GM12864 (cell line): ENCODE data around the gene C4BPA.

Source experiments
- DNase-seq: peaks from one replicate; pipeline ENCODE4 v3.0.0-alpha.2; 2011; ENCODE audit warnings: low read depth
- H3K4me3 ChIP-seq: 2 replicates; pipeline ENCODE4 v1.5.1; 2011; ENCODE audit warnings: mild to moderate bottlenecking, low read depth, low read length, control low read depth
- TF ChIP-seq, protein P1 (sequence below): IDR thresholded peaks from 2 replicates; pipeline ENCODE4 v1.5.1; 2011; ENCODE audit warnings: low read depth, mild to moderate bottlenecking, moderate library complexity, low read length, control low read depth, inconsistent platforms; ENCODE audit errors: missing control alignments

The C4BPA gene

DNA sequence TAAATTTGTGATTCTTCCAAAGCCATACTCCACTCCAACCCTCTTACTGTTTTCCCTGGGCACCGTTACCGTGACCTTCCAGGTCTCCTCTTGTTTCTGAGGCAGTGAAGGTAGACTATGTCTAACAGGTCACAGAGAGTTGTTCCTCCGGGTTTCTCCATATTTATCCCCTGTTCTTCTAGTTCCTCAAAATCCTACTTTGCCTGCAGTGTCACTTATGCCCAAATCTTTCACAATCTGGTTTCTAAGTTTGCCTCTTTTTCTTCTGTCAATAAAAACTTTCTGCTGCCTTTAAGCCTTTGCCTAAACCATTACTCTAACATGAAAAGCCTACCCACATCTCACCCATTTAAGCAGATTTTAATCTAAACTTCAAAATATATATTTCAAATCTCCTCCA, 87.7 kb downstream of the C4BPA start:
- no peak for DNase-seq
- TF ChIP-seq, protein P1, sequence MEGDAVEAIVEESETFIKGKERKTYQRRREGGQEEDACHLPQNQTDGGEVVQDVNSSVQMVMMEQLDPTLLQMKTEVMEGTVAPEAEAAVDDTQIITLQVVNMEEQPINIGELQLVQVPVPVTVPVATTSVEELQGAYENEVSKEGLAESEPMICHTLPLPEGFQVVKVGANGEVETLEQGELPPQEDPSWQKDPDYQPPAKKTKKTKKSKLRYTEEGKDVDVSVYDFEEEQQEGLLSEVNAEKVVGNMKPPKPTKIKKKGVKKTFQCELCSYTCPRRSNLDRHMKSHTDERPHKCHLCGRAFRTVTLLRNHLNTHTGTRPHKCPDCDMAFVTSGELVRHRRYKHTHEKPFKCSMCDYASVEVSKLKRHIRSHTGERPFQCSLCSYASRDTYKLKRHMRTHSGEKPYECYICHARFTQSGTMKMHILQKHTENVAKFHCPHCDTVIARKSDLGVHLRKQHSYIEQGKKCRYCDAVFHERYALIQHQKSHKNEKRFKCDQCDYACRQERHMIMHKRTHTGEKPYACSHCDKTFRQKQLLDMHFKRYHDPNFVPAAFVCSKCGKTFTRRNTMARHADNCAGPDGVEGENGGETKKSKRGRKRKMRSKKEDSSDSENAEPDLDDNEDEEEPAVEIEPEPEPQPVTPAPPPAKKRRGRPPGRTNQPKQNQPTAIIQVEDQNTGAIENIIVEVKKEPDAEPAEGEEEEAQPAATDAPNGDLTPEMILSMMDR = no peak

DNA sequence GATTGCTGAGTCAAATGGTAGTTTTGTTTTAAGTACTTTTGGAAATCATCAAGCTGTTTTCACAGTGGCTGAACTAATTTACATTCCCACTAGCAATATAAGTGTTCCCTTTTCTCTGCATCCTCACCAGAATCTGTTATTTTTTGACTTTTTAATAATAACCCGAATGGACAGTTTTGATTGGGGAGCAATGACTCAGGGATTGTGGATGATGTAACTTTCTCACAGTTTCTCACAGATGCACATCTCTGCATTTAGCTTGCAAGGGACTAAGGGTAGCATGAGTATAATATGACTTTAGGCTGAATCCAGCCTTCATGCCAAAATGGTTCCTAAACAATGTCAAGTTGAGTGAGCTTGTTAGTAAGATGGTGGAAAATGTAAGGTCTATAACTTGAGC, 90.2 kb downstream of the C4BPA start:
- TF ChIP-seq, protein P1 = no peak
- no peak for DNase-seq
- H3K4me3 ChIP-seq = no peak overlapping the region

More for the DNA sequence above, 87.7 kb downstream of the C4BPA start:
- no peak overlapping the region for H3K4me3 ChIP-seq
